Measurements from ENCODE around the gene NR2C2. TPM values are rescaled to one million over a fixed set of nuclear protein-coding genes. Genes with fewer than 3 reads are reported as not detected.

Gene NR2C2
- total and polyA plus RNA-seq, 9 of the 15 experiments (the other 6 are each of a cell fraction or from before 2014, with no cell fraction given), result 6.1 to 33.0 (median 14.6) TPM

GRCh38 chr3:14947100-14947885 is at the start of gene NR2C2 (continued):
- TF ChIP-seq ZBTB40 (IDR thresholded peaks at IDR 0.05), result peak; percentile 48; the same call in 1 of the 2 replicates
- TF ChIP-seq ZBTB40 (CRISPR knock-in tag; IDR thresholded peaks at IDR 0.05), result no peak
- peak; percentile 85; the same call in 1 of the 2 replicates for TF ChIP-seq ZBTB9 (CRISPR knock-in tag; IDR thresholded peaks at IDR 0.05)
- peak; percentile 59 for TF ChIP-seq PRDM10 (IDR thresholded peaks at IDR 0.05; ENCODE audit: partially characterized antibody)
- peak; percentile 31; the same call in 1 of the 2 replicates for TF ChIP-seq CHD2 (IDR thresholded peaks at IDR 0.05; ENCODE audit: low read depth, low read length)
- 0 out of 2 replicates have a peak, but pooled peaks have one; percentile 18 for TF ChIP-seq HDAC2 (IDR thresholded peaks at IDR 0.05)
- TF ChIP-seq NFYB (IDR thresholded peaks at IDR 0.05; ENCODE audit: extremely low read depth, insufficient read length), result peak; percentile 41
- TF ChIP-seq DPF2 (IDR thresholded peaks at IDR 0.05), result 0 out of 2 replicates have a peak, but pooled peaks have one; percentile 29
- TF ChIP-seq NONO (IDR thresholded peaks at IDR 0.05; ENCODE audit: low read depth in 2 of 2, low read length in 1 of 2), result peak in 1 of 2 experiments; percentile 88
- TF ChIP-seq HNRNPLL (IDR thresholded peaks at IDR 0.05; ENCODE audit: low read depth, low read length, poor library complexity, severe bottlenecking), result peak; percentile 85
- peak; percentile 71; the same call in 1 of the 2 replicates for TF ChIP-seq TOE1 (IDR thresholded peaks at IDR 0.05; ENCODE audit: borderline replicate concordance)
- no peak for TF ChIP-seq TOE1 (CRISPR knock-in tag; IDR thresholded peaks at IDR 0.05; ENCODE audit: borderline replicate concordance, low read depth)
- TF ChIP-seq RB1 (IDR thresholded peaks at IDR 0.05; ENCODE audit: low read depth), result peak; percentile 83
